KOPT-K1 (cell line): ENCODE data around the gene ZBTB4.

Experiments
- H3K27ac ChIP-seq: fragments of 200-600 bp; sonication (generic); 2 replicates; pipeline ENCODE4 v1.5.1; 2016; ENCODE audit warnings: antibody characterized with exemption, mild to moderate bottlenecking, low read depth, low read length; ENCODE audit not compliant: poor library complexity, severe bottlenecking
- H3K36me3 ChIP-seq: fragments of 200-600 bp; sonication (generic); 2 replicates; pipeline ENCODE4 v1.5.1; 2017; ENCODE audit warnings: antibody characterized with exemption, mild to moderate bottlenecking, low read length, moderate library complexity; ENCODE audit not compliant: insufficient read depth
- H3K9me3 ChIP-seq: fragments of 200-600 bp; sonication (generic); 2 replicates; pipeline ENCODE4 v1.5.1; 2017; ENCODE audit warnings: antibody characterized with exemption, low read length, mild to moderate bottlenecking; ENCODE audit not compliant: insufficient read depth, poor library complexity, severe bottlenecking

The ZBTB4 gene

DNA sequence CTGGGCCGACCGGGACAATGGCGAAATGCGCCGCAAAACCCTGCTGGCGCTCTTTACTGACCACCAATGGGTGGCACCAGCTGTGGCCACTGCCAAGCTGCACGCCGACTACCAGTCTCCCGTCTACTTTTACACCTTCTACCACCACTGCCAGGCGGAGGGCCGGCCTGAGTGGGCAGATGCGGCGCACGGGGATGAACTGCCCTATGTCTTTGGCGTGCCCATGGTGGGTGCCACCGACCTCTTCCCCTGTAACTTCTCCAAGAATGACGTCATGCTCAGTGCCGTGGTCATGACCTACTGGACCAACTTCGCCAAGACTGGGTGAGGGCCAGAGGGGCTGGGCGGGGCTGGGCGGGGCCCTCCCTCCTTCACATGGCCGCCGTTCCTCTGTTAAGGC is 63.6 kb downstream of the ZBTB4 start:
- Histone ChIP-seq H3K27ac (no peak overlapping the region), H3K9me3 (no peaks in the 10 kb centered on the region), H3K36me3 (no peaks in the 10 kb centered on the region)

DNA sequence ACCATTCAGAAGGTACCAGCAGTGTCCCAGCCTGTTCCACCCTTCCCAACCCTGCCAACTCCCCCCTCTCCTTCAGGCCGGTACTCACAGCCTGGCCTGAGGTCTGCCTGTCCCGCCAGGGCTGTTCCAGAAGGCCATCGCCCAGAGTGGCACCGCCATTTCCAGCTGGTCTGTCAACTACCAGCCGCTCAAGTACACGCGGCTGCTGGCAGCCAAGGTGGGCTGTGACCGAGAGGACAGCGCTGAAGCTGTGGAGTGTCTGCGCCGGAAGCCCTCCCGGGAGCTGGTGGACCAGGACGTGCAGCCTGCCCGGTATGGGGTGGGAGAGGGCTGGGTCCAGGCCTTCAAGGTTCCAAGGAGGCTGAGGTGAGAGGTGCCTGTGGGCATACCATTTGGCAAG is 64.6 kb downstream of the ZBTB4 start:
- H3K36me3 ChIP-seq = no peaks in the 10 kb centered on the region
- H3K9me3 ChIP-seq = no peaks in the 10 kb centered on the region
- no peak overlapping the region for H3K27ac ChIP-seq

DNA sequence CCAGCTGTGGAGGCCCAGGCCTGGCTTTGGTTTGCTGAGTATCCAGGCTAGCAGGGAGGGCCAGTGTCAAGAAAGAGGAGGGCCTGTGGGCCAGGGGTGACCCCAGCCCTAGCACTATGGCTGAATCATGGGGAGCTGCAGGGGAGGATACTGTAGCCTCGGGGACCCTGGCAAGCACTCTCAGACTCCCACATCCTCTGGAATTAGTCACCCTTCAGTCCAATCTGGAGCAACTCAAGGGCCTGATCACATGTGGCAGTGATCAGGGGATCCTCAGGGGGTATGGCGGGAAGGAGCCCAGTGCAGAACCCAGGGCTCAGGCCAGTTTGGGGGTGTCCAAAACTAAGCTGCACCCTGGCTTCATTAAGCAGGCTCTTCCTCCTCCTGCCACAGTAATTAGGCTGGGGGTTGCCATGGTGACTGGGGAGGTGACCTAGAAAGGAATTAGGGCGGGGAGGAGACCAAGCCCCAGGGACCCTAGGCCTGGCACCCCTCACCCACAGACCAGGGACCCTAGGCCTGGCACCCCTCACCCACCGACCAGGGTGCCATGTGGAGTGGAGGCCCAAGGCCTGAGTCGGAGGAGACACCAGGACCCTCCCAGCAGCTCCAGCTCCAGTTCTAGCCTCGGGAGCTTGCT is 66.0 kb downstream of the ZBTB4 start:
- Histone ChIP-seq H3K9me3 (no peaks in the 10 kb centered on the region), H3K36me3 (no peaks in the 10 kb centered on the region), H3K27ac (no peak overlapping the region)

DNA sequence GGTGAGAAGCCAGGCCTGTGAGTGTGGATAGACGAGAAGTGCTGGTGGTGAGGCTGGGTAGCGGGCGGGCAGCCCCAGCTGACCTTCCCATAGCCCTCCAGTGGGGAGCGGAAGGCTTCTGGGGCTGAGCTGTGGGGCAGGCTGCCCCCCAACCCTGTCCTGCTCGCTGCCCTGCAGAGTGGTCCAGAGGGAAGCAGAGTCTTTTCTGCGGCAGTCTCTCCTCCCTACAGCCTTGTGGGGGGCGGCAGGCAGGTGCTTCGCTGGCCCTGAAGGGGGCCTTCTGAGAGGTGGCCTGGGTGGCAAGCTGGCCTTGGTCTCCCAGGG is 68.0 kb downstream of the ZBTB4 start:
- no peak overlapping the region for H3K27ac ChIP-seq
- H3K9me3 ChIP-seq = no peaks in the 10 kb centered on the region
- no peaks in the 10 kb centered on the region for H3K36me3 ChIP-seq

DNA sequence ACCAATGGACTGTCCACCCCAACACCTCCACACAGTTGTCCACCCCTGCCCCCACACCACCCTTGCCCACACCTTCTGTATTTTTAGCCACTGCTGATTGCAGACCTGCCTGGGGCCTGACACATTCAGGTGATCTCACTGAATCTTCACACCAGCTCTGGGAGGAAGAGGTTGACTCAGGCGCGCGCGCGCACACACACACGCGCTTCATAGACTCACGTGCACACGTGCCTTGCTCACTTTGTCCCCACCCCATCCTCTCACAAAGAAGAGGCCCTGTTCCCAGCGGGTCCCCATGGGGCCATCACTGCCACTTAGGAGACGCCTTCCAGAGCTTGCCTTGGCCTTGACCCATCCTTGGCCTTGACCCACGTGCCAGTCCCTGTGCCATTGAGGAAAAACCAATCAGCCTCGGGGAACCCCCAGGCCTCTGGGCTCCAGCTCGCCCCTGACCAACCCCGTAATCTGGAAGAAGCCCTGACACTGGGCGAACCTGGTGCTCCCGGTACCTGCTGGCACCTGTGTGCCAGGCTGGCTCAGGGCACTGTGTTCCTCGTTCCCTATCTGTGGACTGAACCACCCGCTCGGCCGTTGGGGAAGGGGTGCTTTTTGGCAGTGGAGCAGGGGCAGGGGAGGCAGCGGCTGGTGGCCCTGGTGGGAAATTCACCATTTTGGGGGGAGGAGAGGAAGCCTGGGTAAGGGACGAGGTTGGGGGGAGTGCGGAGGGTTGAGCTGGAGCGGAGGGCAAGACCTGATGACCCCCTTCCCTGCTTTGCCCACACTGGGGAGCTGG is 68.6 kb downstream of the ZBTB4 start:
- Histone ChIP-seq H3K27ac (no peak overlapping the region), H3K9me3 (no peaks in the 10 kb centered on the region), H3K36me3 (no peaks in the 10 kb centered on the region)

DNA sequence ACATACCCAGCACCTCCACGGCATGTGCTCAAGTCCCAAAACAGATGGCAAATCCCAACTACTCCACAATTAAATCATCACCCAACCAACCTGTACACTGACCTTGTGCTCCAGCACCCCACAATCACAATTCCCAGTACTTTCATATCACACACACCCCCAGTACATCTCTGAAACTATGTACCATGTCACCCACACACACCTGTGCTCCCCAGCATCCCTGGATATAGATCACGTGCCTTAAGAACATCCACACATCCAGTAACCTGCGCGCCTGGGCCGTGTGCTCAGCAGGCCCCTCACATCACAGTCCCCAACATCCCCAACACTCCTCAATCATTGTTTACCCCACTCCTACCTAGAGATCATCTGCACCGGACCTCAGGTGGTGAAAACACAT is 69.7 kb downstream of the ZBTB4 start:
- Histone ChIP-seq H3K9me3 (no peaks in the 10 kb centered on the region), H3K36me3 (no peaks in the 10 kb centered on the region), H3K27ac (no peak overlapping the region)
